CD4-positive, CD25-positive, alpha-beta regulatory T cell (primary cell): ENCODE results near the gene GHR. TPM values are rescaled to one million over a fixed set of nuclear protein-coding genes. Genes with fewer than 3 reads are reported as not detected.

Experiments
- ATAC-seq, 2 donors: fragments of 150-1000 bp; cut with Tn5 transposase; one replicate each; pipeline ENCODE4 v1.10.0; 2021; ENCODE audit warnings: low read depth in 2 of 2, moderate number of reproducible peaks in 2 of 2, moderate library complexity in 1 of 2
- DNase-seq, 3 donors: peaks; one replicate each; pipeline versions ENCODE4 v3.0.0 to v3.0.0-alpha.2; 2012 to 2022; ENCODE audit warnings: mixed read lengths in 1 of 3
- H3K27ac ChIP-seq: one replicate; pipeline ENCODE4 v1.7.0; 2013; ENCODE audit warnings: mild to moderate bottlenecking, low read length; ENCODE audit not compliant: insufficient read depth, poor library complexity, severe bottlenecking
- H3K27me3 ChIP-seq: one replicate; pipeline ENCODE4 v1.7.0; 2013; ENCODE audit warnings: low read length; ENCODE audit not compliant: control insufficient read depth, insufficient read depth
- H3K36me3 ChIP-seq: one replicate; pipeline ENCODE4 v1.7.0; 2013; ENCODE audit warnings: mild to moderate bottlenecking, low read length, moderate library complexity; ENCODE audit not compliant: control insufficient read depth, insufficient read depth
- H3K4me1 ChIP-seq: 2 replicates; pipeline ENCODE4 v1.7.0; 2013; ENCODE audit warnings: mild to moderate bottlenecking, low read length; ENCODE audit not compliant: insufficient read depth, control insufficient read depth, poor library complexity, severe bottlenecking
- H3K4me3 ChIP-seq: one replicate; pipeline ENCODE4 v1.7.0; 2013; ENCODE audit warnings: low read depth, mild to moderate bottlenecking, low read length, moderate library complexity
- H3K9me3 ChIP-seq, 2 experiments: 1 replicate in 1 of 2; 2 replicates in 1 of 2; pipeline ENCODE4 v1.7.0; 2013; ENCODE audit warnings: low read length in 2 of 2, mild to moderate bottlenecking in 1 of 2, moderate library complexity in 1 of 2; ENCODE audit not compliant: control insufficient read depth in 2 of 2
- H3K27ac Mint-ChIP-seq, 3 donors: one replicate each; pipeline ENCODE4 v1.8.0; 2020 to 2022; ENCODE audit warnings: mild to moderate bottlenecking in 3 of 3, mixed read lengths in 3 of 3, moderate library complexity in 2 of 3
- H3K27me3 Mint-ChIP-seq: one replicate; pipeline ENCODE4 v1.8.0; 2022; ENCODE audit warnings: mild to moderate bottlenecking, mixed read lengths
- H3K36me3 Mint-ChIP-seq: one replicate; pipeline ENCODE4 v1.8.0; 2020; ENCODE audit warnings: mixed read lengths
- H3K4me1 Mint-ChIP-seq, 4 donors: one replicate each; pipeline ENCODE4 v1.8.0; 2020 to 2022; ENCODE audit warnings: mixed read lengths in 4 of 4, mild to moderate bottlenecking in 1 of 4
- H3K4me3 Mint-ChIP-seq, 4 donors: one replicate each; pipeline ENCODE4 v1.8.0; 2020 to 2022; ENCODE audit warnings: mild to moderate bottlenecking in 4 of 4, mixed read lengths in 4 of 4, moderate library complexity in 3 of 4
- H3K9me3 Mint-ChIP-seq, 7 donors: one replicate each; pipeline ENCODE4 v1.8.0; 2020 to 2022; ENCODE audit warnings: mixed read lengths in 7 of 7, mild to moderate bottlenecking in 3 of 7, moderate library complexity in 2 of 7
- polyA plus RNA-seq, 4 donors: library from polyadenylated mRNA; unstranded; fragments of 300-500 nt; fragmentation: Illumina TruSeq; gene quantifications; one replicate each; pipeline ENCODE4 v1.2.3, GENCODE V29; 2021
- total RNA-seq: library from RNA; stranded (reverse); gene quantifications from one replicate; pipeline ENCODE4 v1.2.3, GENCODE V29; 2022

GHR gene
- total and polyA plus RNA-seq, 5 donors from 2014 or later: not detected

DNA sequence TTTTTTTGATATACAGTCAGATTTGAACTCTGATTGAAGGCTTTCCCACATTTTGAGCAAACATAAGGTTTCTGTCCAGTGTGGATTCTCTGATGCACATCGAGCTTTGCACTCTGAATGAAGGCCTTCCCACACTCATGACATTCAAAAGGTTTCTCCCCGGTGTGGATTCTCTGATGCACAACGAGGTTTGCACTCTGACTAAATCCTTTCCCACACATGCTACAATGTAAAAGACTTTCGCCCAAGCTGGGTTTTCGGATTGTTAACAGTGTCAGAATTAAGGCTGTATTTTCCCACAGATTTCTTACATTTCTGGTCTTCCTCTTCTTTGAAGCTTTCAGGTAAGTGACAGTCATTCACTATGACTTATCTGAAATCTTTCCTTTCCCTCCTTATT is 44.3 kb downstream of the GHR start:
- no peaks in the 10 kb centered on the region for H3K36me3 Mint-ChIP-seq
- H3K4me3 Mint-ChIP-seq: no peak overlapping the region
- H3K27ac Mint-ChIP-seq: no peak overlapping the region
- Histone ChIP-seq H3K36me3 (no peaks in the 10 kb centered on the region), H3K27ac (no peak overlapping the region), H3K4me1 (no peaks in the 10 kb centered on the region), H3K9me3 (no peaks in the 10 kb centered on the region), H3K4me3 (no peak overlapping the region), H3K27me3 (peaks cover 3% of the 10 kb centered on the region)
- no peak for ATAC-seq
- no peaks in the 10 kb centered on the region for H3K4me1 Mint-ChIP-seq
- H3K9me3 Mint-ChIP-seq: peaks cover 0 to 7% (median 0%) of the 10 kb centered on the region in 7 donors
- DNase-seq: no peak
- no peaks in the 10 kb centered on the region for H3K27me3 Mint-ChIP-seq

DNA sequence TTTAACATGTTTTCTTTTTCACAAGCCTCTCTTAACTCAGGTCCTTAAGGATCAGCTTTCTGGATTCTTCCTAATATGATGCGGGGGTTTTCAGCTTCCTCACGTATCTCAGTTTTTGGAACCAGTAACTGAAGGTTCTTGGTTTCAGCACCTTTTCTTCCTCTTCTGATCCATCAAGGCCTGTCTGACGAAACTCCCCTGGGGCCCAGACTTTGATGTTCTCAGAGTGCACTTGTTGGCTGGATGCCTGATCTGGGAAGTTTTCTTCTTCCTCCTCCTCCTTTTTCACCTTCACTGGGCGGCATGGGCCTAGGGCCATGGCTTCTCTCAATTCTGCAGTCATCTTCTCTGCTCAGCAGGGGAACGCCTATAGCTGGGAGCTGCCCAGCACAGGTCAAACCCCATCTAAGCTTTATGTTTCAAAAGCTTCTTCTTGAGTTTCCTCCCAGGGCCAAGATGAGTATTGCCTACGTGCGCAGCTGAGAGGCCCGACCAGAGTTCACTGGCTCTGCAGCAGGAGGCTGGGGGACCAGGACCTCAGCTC is 44.8 kb downstream of the GHR start:
- peaks cover 3% of the 10 kb centered on the region for H3K27me3 ChIP-seq
- Mint-ChIP-seq H3K9me3 (peaks cover 0 to 7% (median 0%) of the 10 kb centered on the region in 7 donors), H3K27ac (no peak overlapping the region), H3K36me3 (no peaks in the 10 kb centered on the region), H3K4me1 (no peaks in the 10 kb centered on the region), H3K4me3 (no peak overlapping the region), H3K27me3 (no peaks in the 10 kb centered on the region)
- H3K27ac ChIP-seq: no peak overlapping the region
- H3K4me3 ChIP-seq: no peak overlapping the region
- no peaks in the 10 kb centered on the region for H3K9me3 ChIP-seq
- DNase-seq (no peak), ATAC-seq (no peak)
- H3K4me1 ChIP-seq: no peaks in the 10 kb centered on the region
- no peaks in the 10 kb centered on the region for H3K36me3 ChIP-seq

DNA sequence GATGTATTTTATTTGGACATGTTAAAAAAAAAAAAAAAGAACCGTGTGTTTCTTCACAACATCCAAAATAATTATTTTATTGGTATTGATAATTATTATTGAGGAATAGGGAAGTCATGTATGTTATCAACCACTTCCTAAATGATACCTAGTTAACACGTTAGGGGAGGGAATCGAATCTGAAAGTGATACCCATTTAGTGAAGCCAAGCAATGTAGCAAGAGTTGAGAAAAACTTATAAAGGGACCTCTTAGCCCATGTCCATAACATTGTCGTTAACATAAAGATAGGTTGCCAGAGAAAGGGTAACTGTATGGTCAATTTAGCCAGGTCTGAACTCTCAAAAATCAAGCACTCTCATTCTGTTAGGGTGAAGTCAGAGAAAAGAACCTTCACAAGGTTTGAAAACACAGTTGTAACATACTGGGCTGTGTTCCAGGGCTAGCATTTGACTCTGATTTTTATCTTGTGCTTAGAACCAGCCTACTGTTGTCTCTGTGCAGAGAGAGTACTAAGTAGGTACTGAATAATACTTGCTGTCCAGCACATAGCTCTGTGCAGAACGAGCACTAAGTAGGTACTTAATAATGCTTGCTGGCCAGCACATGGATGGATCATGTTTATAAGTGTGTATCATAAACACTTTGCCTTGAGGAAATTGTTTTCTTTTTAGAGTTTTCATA is 60.4 kb downstream of the GHR start:
- Histone ChIP-seq H3K27ac (no peak overlapping the region), H3K27me3 (no peaks in the 10 kb centered on the region), H3K4me3 (no peak overlapping the region), H3K36me3 (no peaks in the 10 kb centered on the region), H3K9me3 (no peaks in the 10 kb centered on the region), H3K4me1 (no peaks in the 10 kb centered on the region)
- no peaks in the 10 kb centered on the region for H3K36me3 Mint-ChIP-seq
- no peak for DNase-seq
- H3K27me3 Mint-ChIP-seq: no peaks in the 10 kb centered on the region
- ATAC-seq: no peak
- H3K4me3 Mint-ChIP-seq: no peak overlapping the region
- H3K9me3 Mint-ChIP-seq: peaks cover 0 to 6% (median 2%) of the 10 kb centered on the region in 7 donors
- no peaks in the 10 kb centered on the region for H3K4me1 Mint-ChIP-seq
- H3K27ac Mint-ChIP-seq: no peak overlapping the region

DNA sequence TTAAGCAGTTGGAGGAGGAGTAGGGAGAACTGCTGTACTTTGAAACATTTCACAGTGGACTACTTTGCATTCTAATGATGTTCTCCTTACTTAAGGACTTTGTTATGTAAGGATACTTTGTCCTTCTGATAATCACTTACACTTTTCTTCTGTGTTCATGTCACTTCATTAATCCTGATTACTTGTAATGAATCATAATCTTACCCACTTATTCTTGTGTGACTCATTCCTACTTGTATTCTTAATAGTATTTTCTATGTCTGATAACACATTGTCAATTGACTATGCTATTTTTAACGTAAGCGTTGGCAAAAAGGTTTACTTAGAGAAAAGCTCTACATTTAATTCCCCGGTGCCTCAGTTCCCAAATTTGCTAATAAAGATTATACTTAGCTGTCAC is 63.8 kb downstream of the GHR start:
- H3K4me3 Mint-ChIP-seq: no peak overlapping the region
- Histone ChIP-seq H3K36me3 (no peaks in the 10 kb centered on the region), H3K9me3 (no peaks in the 10 kb centered on the region), H3K27me3 (no peaks in the 10 kb centered on the region), H3K27ac (no peak overlapping the region), H3K4me1 (no peaks in the 10 kb centered on the region), H3K4me3 (no peak overlapping the region)
- no peak overlapping the region for H3K27ac Mint-ChIP-seq
- no peaks in the 10 kb centered on the region for H3K4me1 Mint-ChIP-seq
- ATAC-seq (no peak), DNase-seq (no peak)
- H3K27me3 Mint-ChIP-seq: no peaks in the 10 kb centered on the region
- H3K9me3 Mint-ChIP-seq: peaks cover 0 to 4% (median 1%) of the 10 kb centered on the region in 7 donors
- no peaks in the 10 kb centered on the region for H3K36me3 Mint-ChIP-seq

DNA sequence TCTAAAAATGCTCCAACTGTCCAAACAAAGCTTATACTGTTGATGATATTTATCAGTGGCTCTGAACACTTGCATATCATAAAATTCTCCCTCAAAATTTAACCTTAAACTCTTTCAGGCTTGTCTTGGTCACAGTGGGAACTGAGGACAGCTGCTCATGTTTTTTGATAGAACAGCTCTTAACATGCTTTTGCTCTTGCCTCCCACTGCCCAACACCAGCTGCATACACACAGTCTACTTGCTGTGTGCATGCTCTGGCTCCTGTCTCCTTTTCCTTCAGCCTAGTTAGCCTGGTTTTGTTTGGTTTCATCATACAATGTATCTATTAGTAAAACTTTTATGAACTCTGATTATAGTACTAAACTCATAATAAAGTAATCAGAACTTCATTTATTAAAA is 64.6 kb downstream of the GHR start:
- Mint-ChIP-seq H3K27me3 (no peaks in the 10 kb centered on the region), H3K9me3 (peaks cover 0 to 4% (median 1%) of the 10 kb centered on the region in 7 donors), H3K4me1 (no peaks in the 10 kb centered on the region), H3K36me3 (no peaks in the 10 kb centered on the region), H3K27ac (no peak overlapping the region), H3K4me3 (no peak overlapping the region)
- Histone ChIP-seq H3K27ac (no peak overlapping the region), H3K4me1 (no peaks in the 10 kb centered on the region), H3K36me3 (no peaks in the 10 kb centered on the region), H3K27me3 (no peaks in the 10 kb centered on the region), H3K4me3 (no peak overlapping the region), H3K9me3 (no peaks in the 10 kb centered on the region)
- DNase-seq (no peak), ATAC-seq (no peak)

DNA sequence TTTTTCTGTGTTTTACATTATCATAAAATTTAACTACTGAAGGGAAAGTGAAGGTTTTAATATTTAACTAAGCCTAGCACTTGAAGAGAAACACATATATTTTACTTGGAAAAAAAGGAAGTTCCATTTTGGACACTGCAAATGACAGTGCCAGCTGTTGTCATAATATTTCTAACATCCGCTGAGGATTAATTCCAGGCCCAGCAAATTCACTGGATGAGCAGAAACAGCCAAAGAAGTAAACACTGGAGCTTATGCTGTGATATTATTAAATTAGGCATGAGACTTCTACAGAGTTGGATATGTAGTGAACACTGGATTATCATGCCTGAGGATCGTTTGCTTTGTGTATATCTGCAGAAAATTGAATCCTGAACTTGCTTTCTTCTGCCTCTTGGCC is 67.6 kb downstream of the GHR start:
- peaks cover 0 to 2% (median 0%) of the 10 kb centered on the region in 7 donors for H3K9me3 Mint-ChIP-seq
- H3K27ac ChIP-seq: no peak overlapping the region
- H3K36me3 Mint-ChIP-seq: no peaks in the 10 kb centered on the region
- no peaks in the 10 kb centered on the region for H3K36me3 ChIP-seq
- no peak for ATAC-seq
- H3K27me3 ChIP-seq: no peaks in the 10 kb centered on the region
- H3K4me3 Mint-ChIP-seq: no peak overlapping the region
- no peaks in the 10 kb centered on the region for H3K9me3 ChIP-seq
- H3K4me3 ChIP-seq: no peak overlapping the region
- H3K4me1 ChIP-seq: no peaks in the 10 kb centered on the region
- H3K4me1 Mint-ChIP-seq: no peaks in the 10 kb centered on the region
- no peak overlapping the region for H3K27ac Mint-ChIP-seq
- no peaks in the 10 kb centered on the region for H3K27me3 Mint-ChIP-seq
- no peak for DNase-seq

DNA sequence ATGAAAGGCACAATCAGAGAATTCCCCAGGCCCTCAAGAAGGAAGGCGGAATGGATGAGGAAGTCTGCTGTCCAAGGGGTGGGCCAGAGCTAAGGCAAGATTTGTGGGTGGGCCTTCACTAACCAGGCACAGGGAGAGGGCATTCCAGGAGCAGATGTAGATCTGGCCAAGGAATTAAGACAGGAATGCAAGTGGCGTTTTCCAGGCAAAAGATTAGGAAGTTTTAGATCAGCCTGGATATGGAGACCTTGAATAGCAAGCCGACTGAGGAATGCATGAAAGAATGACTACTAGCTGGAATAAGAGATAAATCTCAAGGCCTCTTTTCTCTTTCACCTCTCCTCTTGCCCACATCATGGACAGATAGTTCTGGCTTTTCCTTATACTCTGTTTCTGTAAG is 68.5 kb downstream of the GHR start:
- no peaks in the 10 kb centered on the region for H3K4me1 ChIP-seq
- Mint-ChIP-seq H3K4me1 (no peaks in the 10 kb centered on the region), H3K27ac (no peak overlapping the region), H3K9me3 (peaks cover 0 to 1% (median 0%) of the 10 kb centered on the region in 7 donors), H3K4me3 (no peak overlapping the region), H3K36me3 (no peaks in the 10 kb centered on the region), H3K27me3 (no peaks in the 10 kb centered on the region)
- no peak overlapping the region for H3K27ac ChIP-seq
- H3K9me3 ChIP-seq: no peaks in the 10 kb centered on the region
- no peak overlapping the region for H3K4me3 ChIP-seq
- DNase-seq (no peak), ATAC-seq (no peak)
- no peaks in the 10 kb centered on the region for H3K27me3 ChIP-seq
- no peaks in the 10 kb centered on the region for H3K36me3 ChIP-seq

DNA sequence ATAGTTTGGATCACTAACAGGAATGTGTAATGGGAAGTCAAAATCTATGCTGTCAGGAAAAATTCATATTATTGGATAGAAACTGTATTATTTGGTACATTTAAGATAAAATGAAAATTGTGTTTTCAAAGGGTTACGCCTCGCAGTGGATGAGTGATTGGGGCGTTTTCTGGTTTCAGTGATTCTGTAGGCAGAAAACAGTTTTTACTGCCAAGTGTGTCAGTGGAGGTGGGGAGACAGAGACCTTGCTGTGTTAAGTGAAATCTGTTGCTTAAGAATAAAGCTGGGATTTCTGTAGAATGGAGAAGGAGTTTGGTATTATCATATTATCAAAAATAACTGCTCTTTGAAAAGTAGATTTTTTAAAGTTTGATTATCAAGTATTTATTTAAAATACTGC is 69.7 kb downstream of the GHR start:
- H3K27me3 ChIP-seq: no peaks in the 10 kb centered on the region
- no peak overlapping the region for H3K27ac ChIP-seq
- Mint-ChIP-seq H3K27ac (no peak overlapping the region), H3K9me3 (peaks cover 0 to 4% (median 0%) of the 10 kb centered on the region in 7 donors), H3K4me3 (no peak overlapping the region), H3K36me3 (no peaks in the 10 kb centered on the region), H3K27me3 (no peaks in the 10 kb centered on the region), H3K4me1 (no peaks in the 10 kb centered on the region)
- no peaks in the 10 kb centered on the region for H3K36me3 ChIP-seq
- no peak for ATAC-seq
- H3K4me3 ChIP-seq: no peak overlapping the region
- no peaks in the 10 kb centered on the region for H3K9me3 ChIP-seq
- no peak for DNase-seq
- H3K4me1 ChIP-seq: no peaks in the 10 kb centered on the region
